HG02981 (cell line): ENCODE results near the gene METTL14.

Experiments used
- ATAC-seq: cut with Tn5 transposase; IDR thresholded peaks from one replicate; pipeline ENCODE4 v1.9.1; 2021; ENCODE audit warnings: mild to moderate bottlenecking, moderate library complexity; ENCODE audit not compliant: unreplicated experiment

The METTL14 gene

DNA sequence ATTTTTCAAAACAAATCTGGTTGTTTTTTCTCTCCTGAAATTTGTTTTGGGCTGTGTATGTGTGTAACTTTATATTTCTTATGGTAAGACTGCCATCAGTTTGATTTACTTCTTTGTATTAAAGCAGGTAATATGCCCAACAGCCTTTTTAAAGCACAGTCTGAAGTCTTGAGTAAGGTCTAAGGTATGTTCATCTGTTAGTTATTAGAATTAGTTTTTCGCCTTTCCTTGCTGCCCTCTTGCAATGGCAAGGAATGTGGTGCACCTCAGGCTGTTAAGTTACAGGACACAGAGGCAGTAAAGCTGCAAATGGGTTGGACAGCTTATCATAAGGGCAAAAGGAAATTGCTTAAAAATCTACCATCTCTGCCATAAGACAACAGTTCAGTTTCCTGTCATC is 71.8 kb downstream of the METTL14 start:
- no peak for ATAC-seq

DNA sequence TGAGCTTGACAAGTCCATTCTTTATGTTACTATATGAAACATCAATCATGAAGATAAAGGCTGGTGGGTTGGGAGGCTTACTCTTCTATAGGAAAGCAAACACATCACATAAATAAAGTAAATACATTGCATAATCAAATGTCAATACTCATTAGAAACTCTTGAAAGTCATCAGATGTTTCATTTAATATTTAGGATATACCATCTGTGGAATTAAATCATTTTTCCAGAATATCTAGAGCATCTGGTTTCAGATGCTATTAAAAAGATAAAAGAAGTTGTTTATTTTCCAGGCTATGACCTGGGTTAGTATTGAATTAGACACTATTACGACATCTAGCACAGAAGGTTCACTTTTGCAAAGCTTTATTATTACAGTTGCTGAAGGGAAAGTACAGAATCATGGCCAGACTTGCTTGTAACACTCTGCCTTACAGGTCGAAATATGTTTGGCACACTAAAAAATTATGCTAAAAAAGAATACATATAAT is 72.6 kb downstream of the METTL14 start:
- ATAC-seq = no peak

DNA sequence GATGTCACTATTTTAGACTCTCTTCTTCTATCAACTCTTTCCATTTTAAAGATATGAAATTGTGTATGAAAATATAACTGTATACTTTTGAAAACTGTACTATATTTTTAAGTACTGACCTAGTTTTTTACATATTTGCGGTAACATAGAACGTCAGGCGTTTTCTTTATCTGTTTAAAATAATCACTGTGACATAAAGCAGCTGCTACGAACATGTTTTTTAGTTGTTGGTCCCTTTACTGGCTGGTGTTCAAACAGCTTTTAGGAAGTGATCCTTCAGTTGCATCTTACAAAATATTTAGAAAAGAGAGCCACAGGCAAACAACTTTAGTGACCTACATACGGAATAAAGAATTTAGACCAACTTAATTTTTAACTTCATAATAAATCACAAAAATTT is 73.1 kb downstream of the METTL14 start:
- ATAC-seq = no peak

DNA sequence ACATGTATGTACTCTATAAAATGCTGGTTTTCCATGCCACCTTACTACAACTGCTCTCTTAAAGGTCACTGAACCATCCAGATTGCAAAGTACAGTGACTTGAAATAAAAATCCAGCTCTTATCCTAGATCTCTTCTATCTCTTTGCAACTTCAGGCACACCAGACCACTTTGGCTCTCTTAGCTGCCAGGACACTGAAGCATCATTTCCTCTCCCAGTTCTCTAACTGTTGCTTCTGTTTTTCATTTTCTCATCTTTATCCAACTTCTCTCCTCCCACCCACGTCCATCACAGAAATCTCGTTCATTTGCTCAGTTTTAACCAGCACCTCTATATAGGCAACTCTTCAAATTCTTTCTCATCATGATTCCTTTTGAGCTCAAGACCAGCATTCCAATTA is 74.3 kb downstream of the METTL14 start:
- ATAC-seq = no peak

DNA sequence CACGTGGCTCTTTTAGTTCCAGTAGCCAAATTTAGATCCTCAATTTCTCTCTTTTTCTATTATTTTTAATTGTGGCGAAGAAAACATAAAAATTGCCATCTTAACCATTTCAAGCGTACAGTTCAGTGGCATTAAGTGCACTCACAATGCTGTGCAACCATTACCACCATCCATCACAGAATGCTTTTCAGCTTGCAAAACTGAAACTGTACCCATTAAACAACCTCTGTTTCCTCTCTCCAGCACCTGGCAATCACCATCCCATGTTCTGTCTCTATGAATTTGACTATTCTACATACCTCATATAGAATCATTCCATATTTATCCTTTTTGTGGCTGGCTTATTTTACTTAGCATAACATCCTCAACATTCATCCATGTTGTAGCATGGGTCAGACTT is 74.9 kb downstream of the METTL14 start:
- ATAC-seq = peak; percentile 34

DNA sequence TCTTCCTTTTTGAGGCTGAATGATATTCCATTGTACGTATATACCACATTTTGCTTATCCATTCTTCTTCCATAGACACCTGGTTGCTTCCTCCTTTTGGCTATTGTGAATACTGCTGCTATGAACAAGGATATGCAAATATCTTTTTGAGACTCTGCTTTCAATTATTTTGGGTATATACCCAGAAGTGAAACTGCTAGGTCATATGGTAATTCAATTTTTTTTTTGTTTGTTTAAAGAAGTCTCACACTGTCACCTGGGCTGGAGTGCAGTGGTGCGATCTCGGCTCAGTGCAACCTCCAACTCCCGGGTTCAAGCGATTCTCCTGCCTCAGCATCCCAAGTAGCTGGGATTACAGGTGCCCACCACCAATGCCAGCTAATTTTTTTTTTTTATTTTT is 75.3 kb downstream of the METTL14 start:
- ATAC-seq = peak; percentile 99

DNA sequence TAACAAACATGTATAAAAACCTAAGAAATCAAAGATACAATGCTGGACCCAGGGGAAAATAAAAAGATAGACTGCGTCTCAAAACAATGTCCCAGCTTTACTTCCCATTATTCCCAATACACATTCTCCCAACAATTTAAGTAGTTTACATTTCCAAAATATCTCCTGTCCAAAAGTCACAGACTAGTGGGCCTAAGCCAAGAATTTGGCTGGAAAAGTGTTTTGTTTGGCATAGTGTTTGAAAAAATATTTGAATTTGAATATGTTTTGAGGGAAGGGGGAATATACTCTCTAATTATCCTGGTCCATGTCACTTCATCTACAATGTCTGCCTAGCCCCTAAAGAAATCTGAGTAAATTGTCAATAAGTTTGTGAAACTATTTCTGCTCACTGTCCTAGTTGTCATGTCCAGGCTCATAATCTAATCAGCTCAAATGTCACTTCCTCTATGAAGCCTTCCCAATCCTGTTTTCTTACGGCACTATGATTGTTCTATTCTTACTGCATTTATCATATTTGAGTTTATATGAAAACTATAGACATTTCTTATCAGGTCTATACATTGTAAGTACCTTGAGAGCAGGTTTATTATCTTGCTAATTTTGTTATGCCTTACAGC is 76.3 kb downstream of the METTL14 start:
- no peak for ATAC-seq

DNA sequence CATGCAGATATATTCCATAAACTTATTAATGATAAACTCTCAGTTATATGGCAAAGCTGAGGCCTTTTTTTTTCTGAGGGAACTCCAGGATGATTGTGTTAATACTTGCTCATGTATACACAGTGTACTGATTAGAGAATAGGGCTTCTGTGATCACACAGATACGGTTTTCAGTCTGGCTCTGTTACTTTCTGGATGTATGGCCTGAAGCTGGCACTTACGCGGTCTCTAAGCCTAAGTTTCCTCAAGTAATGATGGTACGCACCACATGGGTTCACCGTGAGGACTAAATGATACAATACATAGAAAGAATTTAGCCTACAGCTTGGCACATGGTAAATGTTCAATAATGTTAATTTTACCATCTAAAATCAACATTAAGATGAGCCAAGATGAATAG is 77.0 kb downstream of the METTL14 start:
- no peak for ATAC-seq

DNA sequence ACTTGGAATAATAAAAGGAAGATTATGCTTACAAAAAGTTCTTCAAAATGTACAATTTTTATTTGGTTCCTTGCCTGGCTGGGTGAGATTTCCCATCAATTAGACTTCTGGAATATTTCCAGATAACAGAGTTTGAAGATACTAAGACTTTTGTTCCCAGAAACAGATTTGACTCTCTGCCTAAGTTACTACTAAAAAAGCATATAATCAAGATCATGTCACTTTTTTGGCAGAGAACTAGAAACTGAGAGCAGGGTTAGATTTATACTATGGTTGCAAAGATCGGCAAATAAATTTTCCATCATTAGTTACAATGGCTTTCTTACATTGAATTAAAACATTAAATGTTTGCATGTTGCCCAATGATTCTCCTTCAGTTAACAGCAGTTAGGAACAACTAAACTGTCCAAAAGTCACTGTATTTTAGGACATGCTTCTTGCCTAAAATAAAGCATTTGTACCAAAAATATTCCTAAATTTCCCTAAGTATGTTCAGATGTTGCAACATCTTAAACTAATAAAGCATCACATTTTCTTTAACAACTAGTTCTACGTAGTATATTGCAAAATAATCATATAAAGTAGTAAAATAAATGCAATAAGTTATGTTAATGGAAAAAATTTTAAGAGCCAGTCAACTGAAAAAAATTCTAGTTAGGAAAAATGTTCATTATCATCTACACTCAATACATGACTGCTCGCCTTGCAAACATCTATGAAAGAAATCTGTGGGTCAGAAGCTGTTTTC is 77.7 kb downstream of the METTL14 start:
- ATAC-seq = no peak
